ENCODE results near the gene ADAMTS5.

- TF ChIP-seq POLR2A (IDR thresholded peaks at IDR 0.05) = no peak
- TF ChIP-seq CTCF (IDR thresholded peaks at IDR 0.05) = no peak
These were observed 79.6 kb downstream of the ADAMTS5 start for GRCh38 chr21:26887251-26887650.

All from tibial nerve (tissue), 3 donors.